GM19099 (cell line): ENCODE results near the gene PKD1L1.

Experiments
- POLR2A ChIP-seq: IDR thresholded peaks from 3 replicates; pipeline ENCODE4 v1.6.1; 2011; ENCODE audit warnings: low read depth; ENCODE audit not compliant: insufficient read length; ENCODE audit errors: extremely low read depth

Gene PKD1L1

GRCh38 chr7:47771336-47771989, 176.8 kb downstream of the PKD1L1 start:
- TF ChIP-seq POLR2A, result no peak

DNA sequence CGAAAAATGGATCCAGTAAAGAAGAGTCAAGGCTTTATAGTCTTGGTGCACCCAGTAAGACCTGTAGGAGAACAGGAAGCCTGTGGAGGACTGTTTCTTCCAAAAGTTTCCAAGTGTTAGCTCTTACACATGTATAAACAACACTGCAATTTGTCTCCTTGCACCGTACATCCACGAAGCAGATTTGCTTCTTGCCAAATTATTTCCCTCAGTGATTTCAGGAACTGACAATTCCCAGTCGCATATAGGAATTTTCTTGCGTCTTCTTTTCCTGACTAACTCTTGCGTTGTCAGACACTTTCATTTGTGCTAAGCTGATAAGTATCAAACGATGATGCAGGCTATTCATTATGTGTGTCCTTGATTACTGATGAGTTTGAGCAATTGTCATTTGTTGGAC, 182.1 kb downstream of the PKD1L1 start:
- no peak for TF ChIP-seq POLR2A

DNA sequence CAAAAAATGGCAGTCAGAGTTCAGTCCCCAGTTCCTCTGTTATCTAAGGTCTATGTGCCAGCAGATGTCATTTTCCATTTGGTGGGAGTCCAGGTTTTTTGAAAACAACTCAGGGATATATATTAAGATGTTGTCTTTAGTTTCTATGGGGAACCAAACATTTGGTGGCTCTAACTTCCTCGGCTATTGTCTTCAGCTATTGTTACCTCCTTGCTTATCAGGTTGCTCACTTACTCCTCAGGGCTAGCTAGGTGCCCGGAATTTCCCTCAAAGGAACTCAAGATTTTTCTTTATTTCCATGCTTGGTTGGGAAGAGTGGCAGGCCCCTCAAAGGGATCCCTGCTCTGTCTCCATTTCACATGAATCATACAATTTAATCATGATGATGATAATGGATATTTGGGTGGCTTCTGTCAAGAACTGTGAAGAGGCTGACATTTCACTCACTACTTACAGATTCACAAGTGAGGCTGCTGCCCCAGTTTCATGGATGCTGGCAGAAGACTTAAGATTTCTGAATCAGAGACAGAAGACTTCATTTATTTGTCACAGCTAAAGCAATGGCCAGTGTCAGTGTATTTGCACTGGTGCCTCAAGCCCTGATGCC, 182.8 kb downstream of the PKD1L1 start:
- TF ChIP-seq POLR2A, result no peak

- no peak for TF ChIP-seq POLR2A
Measured at GRCh38 chr7:47764746-47765145, 183.5 kb downstream of the PKD1L1 start.

GRCh38 chr7:47763063-47763974, 184.9 kb downstream of the PKD1L1 start:
- TF ChIP-seq POLR2A, result no peak

DNA sequence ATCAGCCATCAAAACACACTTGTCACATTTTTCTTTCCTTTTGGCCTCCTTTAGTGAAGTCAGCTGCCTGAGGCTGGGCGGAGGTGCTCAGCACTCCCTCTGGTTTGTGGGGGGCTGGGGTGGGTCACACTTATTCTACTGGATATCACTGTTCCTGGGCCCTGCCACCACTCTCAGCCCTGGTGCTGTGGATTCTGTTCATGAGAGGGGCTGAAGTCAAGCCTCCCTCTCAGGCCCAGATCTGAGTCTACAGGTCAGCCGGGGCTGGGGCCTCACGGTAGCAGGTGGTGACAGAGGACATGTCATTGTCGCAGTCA, 185.6 kb downstream of the PKD1L1 start:
- no peak for TF ChIP-seq POLR2A

GRCh38 chr7:47762207-47762606, 186.1 kb downstream of the PKD1L1 start:
- TF ChIP-seq POLR2A, result no peak

GRCh38 chr7:47759056-47759706, 189.1 kb downstream of the PKD1L1 start:
- TF ChIP-seq POLR2A, result no peak

- TF ChIP-seq POLR2A, result no peak
Measured at GRCh38 chr7:47758546-47758945, 189.7 kb downstream of the PKD1L1 start.

DNA sequence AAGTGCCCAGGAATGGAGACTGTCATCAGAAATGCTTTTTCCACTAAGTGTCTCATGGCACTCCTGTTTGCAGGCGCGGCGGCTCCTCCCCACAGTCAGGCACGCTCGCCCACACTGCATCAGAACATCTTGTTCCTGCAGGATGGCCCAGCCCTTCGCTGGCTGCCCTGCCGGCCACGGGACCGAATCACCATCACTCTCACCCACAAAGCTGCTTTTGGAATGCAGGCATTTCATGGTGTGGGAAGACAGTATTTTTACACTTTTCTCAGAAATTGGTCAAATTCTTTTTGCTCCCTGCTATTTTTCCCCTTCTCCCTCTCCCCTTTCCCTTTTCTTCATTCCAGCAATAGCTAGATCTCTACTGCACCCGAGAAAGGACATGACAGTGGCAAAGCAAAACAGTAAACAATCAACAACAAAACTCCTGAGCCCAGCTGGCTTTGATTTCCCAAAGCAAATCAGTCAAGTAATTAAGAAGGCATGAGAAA, 190.3 kb downstream of the PKD1L1 start:
- no peak for TF ChIP-seq POLR2A

GRCh38 chr7:47756636-47757035, 191.6 kb downstream of the PKD1L1 start:
- no peak for TF ChIP-seq POLR2A

DNA sequence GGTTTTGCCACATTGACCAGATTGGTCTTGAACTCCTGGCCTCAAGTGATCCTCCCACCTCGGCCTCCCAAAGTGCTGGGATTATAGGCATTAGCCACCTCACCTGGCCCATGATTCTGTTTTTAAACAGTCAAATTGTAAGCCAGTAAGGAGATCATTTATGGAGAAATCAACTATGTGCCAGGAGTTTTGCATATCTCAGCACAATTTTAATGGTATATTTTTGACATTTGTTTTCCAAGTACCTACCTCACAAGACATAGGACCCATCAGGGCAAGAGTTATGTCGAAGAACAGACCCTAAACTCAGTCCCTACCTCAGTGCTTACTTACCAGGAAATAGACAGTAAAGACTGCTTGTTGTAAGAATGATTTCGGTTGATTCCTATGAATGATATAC, 193.0 kb downstream of the PKD1L1 start:
- TF ChIP-seq POLR2A, result no peak

- TF ChIP-seq POLR2A, result no peak
Measured at GRCh38 chr7:47751043-47751442, 197.2 kb downstream of the PKD1L1 start.

DNA sequence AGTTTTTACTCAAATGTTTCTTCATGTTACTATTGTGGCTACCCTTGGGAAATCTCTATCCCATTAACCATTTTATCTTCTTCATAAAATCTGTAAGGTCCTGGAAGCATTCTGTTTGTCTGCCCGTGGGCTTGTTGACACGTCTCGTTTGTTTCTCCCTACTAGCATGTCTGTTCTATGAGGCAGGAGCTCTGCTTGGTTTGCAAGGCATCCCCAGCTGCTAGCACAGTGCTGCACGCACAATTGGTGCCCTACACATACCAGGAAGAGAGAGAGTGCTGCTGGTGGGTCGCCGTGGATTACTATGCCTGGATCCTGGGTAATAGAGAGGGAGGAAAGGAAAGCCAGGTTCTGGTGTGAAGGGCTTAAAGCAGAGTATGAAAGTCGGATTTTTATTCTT, 200.2 kb downstream of the PKD1L1 start:
- no peak for TF ChIP-seq POLR2A

DNA sequence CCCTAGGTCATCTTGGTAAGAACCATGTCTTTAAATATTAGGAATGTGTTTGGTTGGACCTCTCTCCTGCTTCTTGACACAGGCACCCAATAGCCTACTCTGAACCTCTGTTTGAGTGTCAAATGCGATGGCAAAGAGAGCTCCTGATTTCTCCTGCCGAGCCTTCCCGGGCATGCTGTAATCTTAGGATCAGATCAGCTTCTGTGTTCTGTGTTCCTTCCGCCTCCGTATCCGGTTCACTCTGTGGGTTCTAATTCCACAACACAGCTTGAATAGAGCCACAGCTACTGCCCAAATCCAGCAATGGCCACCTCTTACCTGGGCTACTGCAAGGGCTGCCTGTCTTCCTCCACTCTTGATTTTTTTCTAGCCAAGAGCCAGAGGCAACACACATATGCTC, 201.1 kb downstream of the PKD1L1 start:
- no peak for TF ChIP-seq POLR2A
